Measurements from ENCODE around the gene GLTPD2. TPM values are rescaled to one million over a fixed set of nuclear protein-coding genes. Genes with fewer than 3 reads are reported as not detected.

Gene GLTPD2
- total RNA-seq, 6 experiments from 2014 or later = 20.6 to 97.4 (median 60.9) TPM

DNA sequence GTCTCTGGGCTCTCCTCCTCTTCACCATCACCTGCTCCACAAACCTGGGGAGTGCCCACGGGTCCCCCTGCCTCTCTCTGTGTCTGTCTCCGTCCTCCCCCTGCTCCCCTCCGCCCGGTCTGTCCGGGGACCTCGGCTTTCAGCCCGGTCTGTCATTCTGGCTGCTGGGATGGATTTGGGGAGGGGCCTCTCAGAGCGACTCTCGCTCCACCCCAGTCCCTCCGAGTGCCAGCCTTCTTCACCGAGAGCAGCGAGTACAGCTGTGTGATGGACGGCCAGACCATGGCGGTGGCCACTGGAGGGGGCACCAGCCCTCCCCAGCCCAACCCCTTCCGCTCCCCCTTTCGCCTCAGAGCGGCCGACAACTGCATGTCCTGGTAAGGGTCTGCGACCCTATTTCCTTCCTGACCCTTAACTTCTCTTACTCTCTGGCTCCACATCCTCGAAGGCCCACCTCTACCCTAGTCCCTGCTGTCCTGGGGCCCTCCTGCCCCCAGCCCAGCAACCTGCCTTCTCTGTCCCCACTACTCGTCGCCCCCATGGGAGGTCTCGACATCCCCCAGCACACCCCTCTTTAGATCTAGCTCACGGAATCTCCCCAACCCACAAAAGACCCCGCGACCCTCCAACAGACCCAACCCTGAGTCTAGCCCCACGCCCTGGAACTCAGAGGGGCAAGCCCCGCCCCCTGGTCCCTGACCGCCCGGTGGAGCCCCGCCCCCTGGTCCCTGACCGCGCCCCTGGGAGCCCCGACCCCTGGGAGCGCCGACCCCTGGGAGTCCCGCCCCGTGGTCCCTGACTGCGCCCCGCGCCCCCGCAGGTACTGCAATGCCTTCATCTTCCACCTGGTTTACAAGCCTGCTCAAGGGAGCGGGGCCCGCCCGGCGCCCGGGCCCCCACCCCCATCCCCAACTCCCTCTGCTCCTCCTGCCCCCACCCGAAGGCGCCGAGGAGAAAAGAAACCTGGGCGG is 43.5 kb upstream of the GLTPD2 start:
- 36% methylated on average over 22 of the region's 51 CpGs for whole genome bisulfite sequencing (ENCODE audit: insufficient coverage, low coverage, low lambda C conversion rate, missing lambda C conversion rate)
- no peak for TF ChIP-seq POLR2A (IDR thresholded peaks at IDR 0.05)
- TF ChIP-seq, protein P1, sequence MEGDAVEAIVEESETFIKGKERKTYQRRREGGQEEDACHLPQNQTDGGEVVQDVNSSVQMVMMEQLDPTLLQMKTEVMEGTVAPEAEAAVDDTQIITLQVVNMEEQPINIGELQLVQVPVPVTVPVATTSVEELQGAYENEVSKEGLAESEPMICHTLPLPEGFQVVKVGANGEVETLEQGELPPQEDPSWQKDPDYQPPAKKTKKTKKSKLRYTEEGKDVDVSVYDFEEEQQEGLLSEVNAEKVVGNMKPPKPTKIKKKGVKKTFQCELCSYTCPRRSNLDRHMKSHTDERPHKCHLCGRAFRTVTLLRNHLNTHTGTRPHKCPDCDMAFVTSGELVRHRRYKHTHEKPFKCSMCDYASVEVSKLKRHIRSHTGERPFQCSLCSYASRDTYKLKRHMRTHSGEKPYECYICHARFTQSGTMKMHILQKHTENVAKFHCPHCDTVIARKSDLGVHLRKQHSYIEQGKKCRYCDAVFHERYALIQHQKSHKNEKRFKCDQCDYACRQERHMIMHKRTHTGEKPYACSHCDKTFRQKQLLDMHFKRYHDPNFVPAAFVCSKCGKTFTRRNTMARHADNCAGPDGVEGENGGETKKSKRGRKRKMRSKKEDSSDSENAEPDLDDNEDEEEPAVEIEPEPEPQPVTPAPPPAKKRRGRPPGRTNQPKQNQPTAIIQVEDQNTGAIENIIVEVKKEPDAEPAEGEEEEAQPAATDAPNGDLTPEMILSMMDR (IDR thresholded peaks at IDR 0.05) = no peak
- Histone ChIP-seq H3K4me1 (no peaks in the 10 kb centered on the region), H3K9me3 (no peaks in the 10 kb centered on the region), H3K27me3 (no peaks in the 10 kb centered on the region), H3K36me3 (no peaks in the 10 kb centered on the region), H3K27ac (no peak overlapping the region), H3K4me3 (no peak overlapping the region)
- intact Hi-C loops (cut with DNase I) = no loop called here
- ATAC-seq (no peak), DNase-seq (peak in 1 of 3 donors; percentile 55)

DNA sequence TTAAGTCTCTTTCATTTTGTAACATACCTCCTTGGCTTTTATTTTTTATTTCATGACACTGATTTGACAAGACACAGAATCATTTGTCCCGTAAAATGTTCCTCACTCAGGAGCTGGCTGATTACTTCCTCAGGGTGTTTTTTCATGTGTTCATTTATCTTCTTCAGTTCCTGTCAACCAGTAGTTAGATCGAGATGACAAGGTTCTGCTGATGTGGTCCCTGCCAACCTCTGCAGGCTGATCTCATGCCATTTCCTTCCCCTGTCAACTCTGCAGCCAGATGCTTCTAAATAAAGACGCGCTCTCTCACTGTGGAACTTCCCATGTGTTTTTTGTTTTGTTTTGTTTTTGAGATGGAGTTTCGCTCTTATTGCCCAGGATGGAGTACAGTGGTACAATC is 40.9 kb upstream of the GLTPD2 start:
- intact Hi-C loops (cut with DNase I) = no loop called here
- WGBS (ENCODE audit: insufficient coverage, low coverage, low lambda C conversion rate, missing lambda C conversion rate) = 31% methylated on average over 5 of the region's 5 CpGs
- ATAC-seq = peak; percentile 47 to 72 (median 61)
- TF ChIP-seq POLR2A (IDR thresholded peaks at IDR 0.05) = peak; percentile 31
- TF ChIP-seq, protein P1 (IDR thresholded peaks at IDR 0.05) = no peak
- H3K27me3 ChIP-seq = no peaks in the 10 kb centered on the region
- DNase-seq = peak in 1 of 3 donors; percentile 28
- H3K4me3 ChIP-seq = no peak overlapping the region
- no peaks in the 10 kb centered on the region for H3K36me3 ChIP-seq
- H3K9me3 ChIP-seq = no peaks in the 10 kb centered on the region
- H3K27ac ChIP-seq = peak overlapping the region in 2 of 3 donors; percentile 11 to 21
- peaks cover 0 to 6% (median 0%) of the 10 kb centered on the region in 4 donors for H3K4me1 ChIP-seq

DNA sequence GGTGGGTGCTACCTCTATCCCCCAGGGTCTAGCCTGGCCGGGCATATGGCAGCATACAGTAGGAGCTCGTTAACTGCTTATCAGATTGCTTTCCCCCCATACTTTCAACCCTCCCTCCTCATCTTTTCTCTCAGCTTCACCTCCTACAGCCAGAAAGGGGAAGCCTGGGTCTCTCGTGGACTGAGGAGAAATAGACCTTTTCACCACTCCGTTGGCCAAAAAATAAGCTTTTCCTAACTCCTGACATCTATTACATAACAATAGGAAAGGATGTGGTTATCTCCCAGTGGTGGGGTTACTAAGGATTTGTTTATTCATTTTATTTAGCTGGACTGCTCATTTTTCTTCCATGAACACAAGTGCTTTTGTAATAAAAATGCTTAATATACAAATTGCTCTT is 40.1 kb upstream of the GLTPD2 start:
- no peak for TF ChIP-seq POLR2A (IDR thresholded peaks at IDR 0.05)
- TF ChIP-seq, protein P1 (IDR thresholded peaks at IDR 0.05) = no peak
- H3K27ac ChIP-seq = peak overlapping the region in 2 of 3 donors; percentile 11 to 21
- 37% methylated on average over 4 of the region's 4 CpGs for WGBS (ENCODE audit: insufficient coverage, low coverage, low lambda C conversion rate, missing lambda C conversion rate)
- no peaks in the 10 kb centered on the region for H3K27me3 ChIP-seq
- peaks cover 0 to 6% (median 0%) of the 10 kb centered on the region in 4 donors for H3K4me1 ChIP-seq
- ATAC-seq (peak in 3 of 4 donors; percentile 18 to 43 (median 28)), DNase-seq (no peak)
- H3K4me3 ChIP-seq = no peak overlapping the region
- no peaks in the 10 kb centered on the region for H3K9me3 ChIP-seq
- intact Hi-C loops (cut with DNase I) = no loop called here
- H3K36me3 ChIP-seq = no peaks in the 10 kb centered on the region

DNA sequence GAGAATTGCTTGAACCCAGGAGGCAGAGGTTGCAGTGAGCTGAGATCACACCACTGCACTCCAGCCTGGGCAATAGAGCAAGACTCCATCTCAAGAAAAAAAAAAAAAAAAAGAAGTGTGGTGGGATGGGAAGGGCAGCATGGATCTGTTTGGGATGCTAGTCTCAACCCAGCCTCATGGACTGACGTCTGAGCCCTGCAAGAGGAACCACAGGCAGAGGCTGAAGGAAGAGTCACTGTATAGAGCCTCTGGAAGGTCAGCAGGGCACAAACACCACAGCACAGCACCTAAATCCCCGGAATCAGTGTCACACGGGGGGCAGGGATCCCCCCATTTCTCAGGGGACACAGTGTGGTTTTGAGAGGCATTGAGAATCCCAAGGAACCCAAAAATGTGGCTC is 38.2 kb upstream of the GLTPD2 start:
- 6% methylated on average over 2 of the region's 3 CpGs for WGBS (ENCODE audit: insufficient coverage, low coverage, low lambda C conversion rate, missing lambda C conversion rate)
- intact Hi-C loops (cut with DNase I) = no loop called here
- Histone ChIP-seq H3K4me1 (peaks cover 0 to 6% (median 0%) of the 10 kb centered on the region in 4 donors), H3K9me3 (no peaks in the 10 kb centered on the region), H3K27me3 (no peaks in the 10 kb centered on the region), H3K4me3 (no peak overlapping the region), H3K27ac (no peak overlapping the region), H3K36me3 (no peaks in the 10 kb centered on the region)
- peak in 2 of 4 donors; percentile 27 to 48 for ATAC-seq
- TF ChIP-seq, protein P1 (IDR thresholded peaks at IDR 0.05) = no peak
- TF ChIP-seq POLR2A (IDR thresholded peaks at IDR 0.05) = no peak
- DNase-seq = no peak

Data from right lobe of liver (tissue), 6 donors.